HG03558 (cell line): ENCODE results near the gene ATP5IF1.

Experiments used
- ATAC-seq: cut with Tn5 transposase; IDR thresholded peaks from one replicate; pipeline ENCODE4 v1.9.1; 2021; ENCODE audit warnings: moderate number of reproducible peaks; ENCODE audit not compliant: unreplicated experiment; ENCODE audit errors: extremely low read depth

ATP5IF1 gene

GRCh38 chr1:28233264-28233606 is 2.7 kb upstream of the ATP5IF1 start:
- ATAC-seq = no peak

GRCh38 chr1:28236656-28237322 is 865 bp downstream of the ATP5IF1 start:
- no peak for ATAC-seq

GRCh38 chr1:28239004-28239403 is 3.1 kb downstream of the ATP5IF1 start:
- no peak for ATAC-seq

- no peak for ATAC-seq
Measured at GRCh38 chr1:28240024-28240423, 4.1 kb downstream of the ATP5IF1 start.

GRCh38 chr1:28241638-28242241 is 5.8 kb downstream of the ATP5IF1 start:
- no peak for ATAC-seq

- ATAC-seq = no peak
Measured at GRCh38 chr1:28243685-28244311, 7.9 kb downstream of the ATP5IF1 start.

GRCh38 chr1:28244549-28245251 is 8.8 kb downstream of the ATP5IF1 start:
- no peak for ATAC-seq

GRCh38 chr1:28246427-28246832 is 10.5 kb downstream of the ATP5IF1 start:
- no peak for ATAC-seq

- no peak for ATAC-seq
Measured at GRCh38 chr1:28247612-28248272, 11.8 kb downstream of the ATP5IF1 start.

- ATAC-seq = no peak
Measured at GRCh38 chr1:28248273-28249012, 12.5 kb downstream of the ATP5IF1 start.

- no peak for ATAC-seq
Measured at GRCh38 chr1:28249013-28249865, 13.3 kb downstream of the ATP5IF1 start.

- ATAC-seq = no peak
Measured at GRCh38 chr1:28249866-28250295, 14.0 kb downstream of the ATP5IF1 start.

GRCh38 chr1:28256197-28256827 is 20.4 kb downstream of the ATP5IF1 start:
- no peak for ATAC-seq

- no peak for ATAC-seq
Measured at GRCh38 chr1:28257736-28258135, 21.8 kb downstream of the ATP5IF1 start.

GRCh38 chr1:28258628-28259251 is 22.8 kb downstream of the ATP5IF1 start:
- no peak for ATAC-seq

GRCh38 chr1:28259252-28259933 is 23.5 kb downstream of the ATP5IF1 start, which contains the start of gene SESN2:
Gene SESN2, plus strand, starts transcription at chr1:28259518. Its CDS starts 330 bp downstream, at chr1:28259848.
- peak; percentile 72 for ATAC-seq
